Smooth muscle cell (in vitro differentiated cells): ENCODE results near the gene KDM5A. TPM values are rescaled to one million over a fixed set of nuclear protein-coding genes. Genes with fewer than 3 reads are reported as not detected.

Experiments used
- DNase-seq: peaks from one replicate; lab custom pipeline; 2025; ENCODE audit not compliant: unreplicated experiment; lab: John Stamatoyannopoulos, UW
- H2AFZ ChIP-seq: fragments of 200-600 bp; sonication (generic); 2 replicates; pipeline ENCODE4 v1.6.0; 2016; ENCODE audit warnings: antibody characterized with exemption, low read depth, mild to moderate bottlenecking
- H3F3A ChIP-seq: fragments of 200-600 bp; sonication (generic); 2 replicates; pipeline ENCODE4 v1.6.0; 2017; ENCODE audit warnings: antibody characterized with exemption, low read depth
- H3K27ac ChIP-seq: fragments of 200-600 bp; sonication (generic); 2 replicates; pipeline ENCODE4 v1.5.1; 2016; ENCODE audit warnings: low read depth, mild to moderate bottlenecking
- H3K27me3 ChIP-seq: fragments of 200-600 bp; sonication (generic); 2 replicates; pipeline ENCODE4 v1.6.1; 2016; ENCODE audit warnings: low read depth, mild to moderate bottlenecking
- H3K36me3 ChIP-seq: fragments of 200-600 bp; sonication (generic); 2 replicates; pipeline ENCODE4 v1.5.1; 2016; ENCODE audit warnings: low read depth
- H3K4me1 ChIP-seq: fragments of 200-600 bp; sonication (generic); 2 replicates; pipeline ENCODE4 v1.5.1; 2016; ENCODE audit warnings: low read depth
- H3K4me2 ChIP-seq: fragments of 200-600 bp; sonication (generic); 2 replicates; pipeline ENCODE4 v1.6.0; 2016; ENCODE audit warnings: mild to moderate bottlenecking
- H3K4me3 ChIP-seq: fragments of 200-600 bp; sonication (generic); 2 replicates; pipeline ENCODE4 v1.5.1; 2016; ENCODE audit warnings: mild to moderate bottlenecking
- H3K79me2 ChIP-seq: fragments of 200-600 bp; sonication (generic); 2 replicates; pipeline ENCODE4 v1.6.0; 2016; ENCODE audit warnings: low read depth, mild to moderate bottlenecking
- H3K9ac ChIP-seq: fragments of 200-600 bp; sonication (generic); 2 replicates; pipeline ENCODE4 v1.6.0; 2016; ENCODE audit warnings: low read depth
- H3K9me3 ChIP-seq: fragments of 200-600 bp; sonication (generic); replicated peaks from 2 replicates; pipeline ENCODE4 v1.5.1; 2016; ENCODE audit warnings: low read depth
- H4K20me1 ChIP-seq: fragments of 200-600 bp; sonication (generic); 2 replicates; pipeline ENCODE4 v1.6.0; 2016; ENCODE audit warnings: low read depth
- CTCF ChIP-seq: fragments of 200-600 bp; sonication (generic); IDR thresholded peaks from 2 replicates; pipeline ENCODE4 v1.5.1; 2017; ENCODE audit warnings: borderline replicate concordance, mild to moderate bottlenecking, antibody characterized with exemption; ENCODE audit not compliant: insufficient read depth, poor library complexity, severe bottlenecking
- WGBS: methylation state at CpG from one replicate; pipeline ENCODE4 v1.1.7; 2016; ENCODE audit warnings: low lambda C conversion rate; 5-methylcytosine and 5-hydroxymethylcytosine counted together
- polyA plus RNA-seq: library from polyadenylated mRNA; unstranded; fragments of >200 nt; fragmentation: Nextera tagmentation; extraction: Ambion mirVana; gene quantifications from 2 replicates; pipeline ENCODE4 v1.2.1, GENCODE V29; 2016
- total RNA-seq: library from RNA; depleted of rRNA; stranded (reverse); fragments of >200 nt; gene quantifications from 2 replicates; pipeline ENCODE4 v1.2.3, GENCODE V29; 2014

Gene KDM5A
- total and polyA plus RNA-seq, 2 experiments from 2014 or later = 30.5 to 87.2 TPM

GRCh38 chr12:295132-295531 is 94.0 kb downstream of the KDM5A start:
- Histone ChIP-seq H3K36me3 (peaks cover 39% of the 10 kb centered on the region), H2AFZ (no peak overlapping the region), H3K4me1 (no peaks in the 10 kb centered on the region), H3K27ac (no peak overlapping the region), H3K9me3 (no peaks in the 10 kb centered on the region), H3K4me3 (no peak overlapping the region), H4K20me1 (peaks cover 27% of the 10 kb centered on the region), H3K79me2 (peaks cover 7% of the 10 kb centered on the region), H3K9ac (no peak overlapping the region), H3K27me3 (no peaks in the 10 kb centered on the region), H3F3A (no peaks in the 10 kb centered on the region), H3K4me2 (no peak overlapping the region)
- TF ChIP-seq CTCF = no peak
- WGBS = 92% methylated on average over 1 of the region's 1 CpG
- DNase-seq = no peak

- Histone ChIP-seq H3K4me2 (no peak overlapping the region), H3K27ac (no peak overlapping the region), H3F3A (no peaks in the 10 kb centered on the region), H3K9ac (no peak overlapping the region), H2AFZ (no peak overlapping the region), H3K4me3 (no peak overlapping the region), H3K9me3 (no peaks in the 10 kb centered on the region), H3K79me2 (peaks cover 11% of the 10 kb centered on the region), H3K36me3 (peaks cover 39% of the 10 kb centered on the region), H3K27me3 (no peaks in the 10 kb centered on the region), H4K20me1 (peaks cover 29% of the 10 kb centered on the region), H3K4me1 (no peaks in the 10 kb centered on the region)
- DNase-seq = no peak
- WGBS = 91% methylated on average over 5 of the region's 5 CpGs
- TF ChIP-seq CTCF = no peak
These were observed 95.9 kb downstream of the KDM5A start for GRCh38 chr12:293199-293598.

DNA sequence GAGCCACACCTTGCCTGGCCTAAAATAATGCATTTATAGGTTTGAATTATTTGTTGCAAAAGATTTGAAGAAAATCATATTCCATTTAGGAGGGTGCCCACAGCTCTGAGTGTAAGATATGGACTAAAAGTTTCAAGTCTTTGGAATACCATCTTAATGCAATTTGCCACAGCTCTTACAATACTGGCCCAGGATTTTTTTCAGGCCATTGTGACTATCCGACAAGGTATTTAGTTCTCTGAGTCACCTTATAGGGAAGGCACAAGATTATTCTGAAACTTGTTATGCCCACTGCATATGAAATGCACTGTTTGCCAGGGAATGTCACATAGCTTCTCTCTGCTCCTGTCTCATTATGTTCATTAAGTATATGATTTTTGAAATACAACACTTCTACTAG is 96.9 kb downstream of the KDM5A start:
- Histone ChIP-seq H3K27ac (no peak overlapping the region), H3K4me3 (no peak overlapping the region), H3K27me3 (no peaks in the 10 kb centered on the region), H3K9me3 (no peaks in the 10 kb centered on the region), H3K36me3 (peaks cover 39% of the 10 kb centered on the region), H3F3A (no peaks in the 10 kb centered on the region), H4K20me1 (peaks cover 29% of the 10 kb centered on the region), H3K4me1 (no peaks in the 10 kb centered on the region), H3K9ac (no peak overlapping the region), H2AFZ (no peak overlapping the region), H3K79me2 (peaks cover 16% of the 10 kb centered on the region), H3K4me2 (no peak overlapping the region)
- 72% methylated on average over 1 of the region's 1 CpG for WGBS
- TF ChIP-seq CTCF = no peak
- no peak for DNase-seq

DNA sequence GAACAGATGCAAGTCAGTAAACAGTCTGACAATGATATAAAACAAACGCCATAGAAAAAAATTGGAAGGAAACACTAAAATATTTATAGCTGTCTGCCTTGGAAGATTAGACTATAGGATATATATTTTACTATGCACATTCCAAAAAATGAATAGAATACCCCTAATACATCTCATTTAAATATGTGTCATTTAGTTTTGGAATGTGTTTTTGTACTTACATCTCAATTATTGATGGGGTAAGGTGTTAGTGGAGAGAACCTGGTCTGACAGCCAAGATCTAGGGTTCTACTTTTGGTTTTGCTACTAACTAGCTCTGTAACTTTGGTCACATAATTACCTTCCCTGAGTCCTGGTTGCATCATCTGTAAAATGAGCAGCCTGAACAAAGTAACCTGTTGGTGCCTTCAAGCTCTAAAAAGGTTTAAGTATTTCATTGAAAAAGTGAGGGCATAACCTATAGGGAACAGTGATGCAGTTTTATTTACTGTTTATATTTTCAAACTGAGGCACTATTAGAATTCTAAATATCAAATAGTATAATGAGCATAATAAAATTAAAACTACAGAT is 97.9 kb downstream of the KDM5A start:
- Histone ChIP-seq H3K79me2 (peaks cover 11% of the 10 kb centered on the region), H3K4me1 (no peaks in the 10 kb centered on the region), H3K9ac (no peak overlapping the region), H4K20me1 (peaks cover 31% of the 10 kb centered on the region), H3F3A (no peaks in the 10 kb centered on the region), H3K4me2 (no peak overlapping the region), H3K27ac (no peak overlapping the region), H3K27me3 (no peaks in the 10 kb centered on the region), H3K4me3 (no peak overlapping the region), H3K9me3 (no peaks in the 10 kb centered on the region), H3K36me3 (peaks cover 32% of the 10 kb centered on the region), H2AFZ (no peak overlapping the region)
- 98% methylated on average over 1 of the region's 1 CpG for WGBS
- TF ChIP-seq CTCF = no peak
- DNase-seq = no peak
